HEK293 (cell line): ENCODE measurements around the gene SH3RF1.

Experiments
- ATF2 ChIP-seq: fragments of 450-650 bp; formaldehyde crosslinking; IDR thresholded peaks from 2 replicates; pipeline ENCODE4 v1.5.1; 2016; ENCODE audit warnings: missing biosample characterization, missing genetic modification characterization, low read depth
- CTCF ChIP-seq: fragments of 450-650 bp; formaldehyde crosslinking; IDR thresholded peaks from 2 replicates; pipeline ENCODE4 v1.5.1; 2016; ENCODE audit warnings: missing biosample characterization, missing genetic modification characterization
- REPIN1 ChIP-seq: fragments of 450-650 bp; formaldehyde crosslinking; IDR thresholded peaks from 2 replicates; pipeline ENCODE4 v1.5.1; 2017; ENCODE audit warnings: missing biosample characterization, missing genetic modification characterization, low read depth
- SCRT2 ChIP-seq: fragments of 450-650 bp; formaldehyde crosslinking; IDR thresholded peaks from 2 replicates; pipeline ENCODE4 v1.5.1; 2016; ENCODE audit warnings: missing biosample characterization, missing genetic modification characterization
- ZNF10 ChIP-seq: fragments of 450-650 bp; formaldehyde crosslinking; IDR thresholded peaks from 2 replicates; pipeline ENCODE4 v1.5.1; 2017; ENCODE audit warnings: missing biosample characterization, missing genetic modification characterization
- ZNF274 ChIP-seq, 2 experiments: fragments of 200-500 bp in 1 of 2; fragments of 450-650 bp in 1 of 2; sonication (Bioruptor generic) in 1 of 2; formaldehyde crosslinking in 1 of 2; IDR thresholded peaks; 2 replicates each; pipeline versions ENCODE4 v1.5.1 to v1.6.1; 2014 to 2016; ENCODE audit warnings: borderline replicate concordance in 1 of 2, inconsistent platforms in 1 of 2, low read length in 1 of 2, missing biosample characterization in 1 of 2, missing genetic modification characterization in 1 of 2
- ZNF423 ChIP-seq: fragments of 450-650 bp; formaldehyde crosslinking; IDR thresholded peaks from 2 replicates; pipeline ENCODE4 v1.5.1; 2016; ENCODE audit warnings: missing biosample characterization, missing genetic modification characterization
- ZNF426 ChIP-seq: fragments of 450-650 bp; formaldehyde crosslinking; IDR thresholded peaks from 2 replicates; pipeline ENCODE4 v1.5.1; 2017; ENCODE audit warnings: missing biosample characterization, missing genetic modification characterization, mild to moderate bottlenecking, inconsistent platforms, moderate library complexity
- ZNF791 ChIP-seq: fragments of 450-650 bp; formaldehyde crosslinking; IDR thresholded peaks from 2 replicates; pipeline ENCODE4 v1.5.1; 2016; ENCODE audit warnings: missing biosample characterization, missing genetic modification characterization
- ZNF792 ChIP-seq: fragments of 450-650 bp; formaldehyde crosslinking; IDR thresholded peaks from 2 replicates; pipeline ENCODE4 v1.5.1; 2016; ENCODE audit warnings: missing biosample characterization, missing genetic modification characterization
- TF ChIP-seq, protein P1 (sequence below): fragments of 450-650 bp; formaldehyde crosslinking; IDR thresholded peaks from 2 replicates; pipeline ENCODE4 v1.5.1; 2016; ENCODE audit warnings: missing biosample characterization, missing genetic modification characterization, borderline replicate concordance

DNA sequence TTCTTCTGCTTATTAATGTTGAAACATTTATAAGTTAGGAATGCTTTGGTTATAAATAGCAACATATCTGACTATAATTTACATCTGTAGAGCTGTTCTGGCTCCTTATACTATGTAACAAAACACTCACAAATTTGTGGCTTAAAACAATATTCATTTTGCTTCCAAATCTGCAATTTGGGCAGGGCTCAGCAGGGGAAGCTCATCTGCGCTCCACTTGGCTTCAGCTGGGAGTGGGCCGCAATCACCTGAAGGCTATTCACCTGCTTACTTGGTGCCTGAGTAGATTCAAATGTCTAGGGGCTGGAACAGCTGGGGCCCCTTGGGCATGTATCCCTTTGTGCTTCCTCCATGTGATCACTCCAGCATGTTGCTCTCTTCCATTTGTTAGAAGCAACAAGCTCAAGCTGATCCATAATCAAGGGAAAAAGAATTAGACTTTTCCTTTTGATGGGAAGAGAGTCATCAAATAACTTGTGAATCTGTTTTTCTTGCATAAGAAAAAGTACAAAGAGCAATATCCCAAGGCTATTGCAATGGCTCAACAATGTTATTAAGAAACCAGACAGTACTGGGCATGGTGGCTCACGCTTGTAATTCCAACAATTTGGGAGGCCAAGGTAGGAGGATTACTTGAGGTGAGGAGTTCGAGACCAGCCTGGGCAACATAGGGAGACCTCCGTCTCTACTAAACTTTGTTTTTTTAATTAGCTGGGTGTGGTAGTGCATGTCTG lies 225.9 kb downstream of the SH3RF1 start:
- TF ChIP-seq ZNF426: no peak
- TF ChIP-seq ZNF10 (tag by site-specific recombination): no peak
- no peak for TF ChIP-seq REPIN1 (tag by site-specific recombination)
- no peak for TF ChIP-seq SCRT2
- no peak for TF ChIP-seq ZNF274 (IDR thresholded peaks at IDR 0.05; ENCODE audit: low read length)
- no peak for TF ChIP-seq ZNF274 (tag by site-specific recombination; IDR thresholded peaks at IDR 0.05; ENCODE audit: borderline replicate concordance)
- TF ChIP-seq ZNF423 (tag by site-specific recombination): no peak
- no peak for TF ChIP-seq ATF2 (tag by site-specific recombination)
- no peak for TF ChIP-seq ZNF791 (tag by site-specific recombination)
- no peak for TF ChIP-seq CTCF
- TF ChIP-seq, protein P1, sequence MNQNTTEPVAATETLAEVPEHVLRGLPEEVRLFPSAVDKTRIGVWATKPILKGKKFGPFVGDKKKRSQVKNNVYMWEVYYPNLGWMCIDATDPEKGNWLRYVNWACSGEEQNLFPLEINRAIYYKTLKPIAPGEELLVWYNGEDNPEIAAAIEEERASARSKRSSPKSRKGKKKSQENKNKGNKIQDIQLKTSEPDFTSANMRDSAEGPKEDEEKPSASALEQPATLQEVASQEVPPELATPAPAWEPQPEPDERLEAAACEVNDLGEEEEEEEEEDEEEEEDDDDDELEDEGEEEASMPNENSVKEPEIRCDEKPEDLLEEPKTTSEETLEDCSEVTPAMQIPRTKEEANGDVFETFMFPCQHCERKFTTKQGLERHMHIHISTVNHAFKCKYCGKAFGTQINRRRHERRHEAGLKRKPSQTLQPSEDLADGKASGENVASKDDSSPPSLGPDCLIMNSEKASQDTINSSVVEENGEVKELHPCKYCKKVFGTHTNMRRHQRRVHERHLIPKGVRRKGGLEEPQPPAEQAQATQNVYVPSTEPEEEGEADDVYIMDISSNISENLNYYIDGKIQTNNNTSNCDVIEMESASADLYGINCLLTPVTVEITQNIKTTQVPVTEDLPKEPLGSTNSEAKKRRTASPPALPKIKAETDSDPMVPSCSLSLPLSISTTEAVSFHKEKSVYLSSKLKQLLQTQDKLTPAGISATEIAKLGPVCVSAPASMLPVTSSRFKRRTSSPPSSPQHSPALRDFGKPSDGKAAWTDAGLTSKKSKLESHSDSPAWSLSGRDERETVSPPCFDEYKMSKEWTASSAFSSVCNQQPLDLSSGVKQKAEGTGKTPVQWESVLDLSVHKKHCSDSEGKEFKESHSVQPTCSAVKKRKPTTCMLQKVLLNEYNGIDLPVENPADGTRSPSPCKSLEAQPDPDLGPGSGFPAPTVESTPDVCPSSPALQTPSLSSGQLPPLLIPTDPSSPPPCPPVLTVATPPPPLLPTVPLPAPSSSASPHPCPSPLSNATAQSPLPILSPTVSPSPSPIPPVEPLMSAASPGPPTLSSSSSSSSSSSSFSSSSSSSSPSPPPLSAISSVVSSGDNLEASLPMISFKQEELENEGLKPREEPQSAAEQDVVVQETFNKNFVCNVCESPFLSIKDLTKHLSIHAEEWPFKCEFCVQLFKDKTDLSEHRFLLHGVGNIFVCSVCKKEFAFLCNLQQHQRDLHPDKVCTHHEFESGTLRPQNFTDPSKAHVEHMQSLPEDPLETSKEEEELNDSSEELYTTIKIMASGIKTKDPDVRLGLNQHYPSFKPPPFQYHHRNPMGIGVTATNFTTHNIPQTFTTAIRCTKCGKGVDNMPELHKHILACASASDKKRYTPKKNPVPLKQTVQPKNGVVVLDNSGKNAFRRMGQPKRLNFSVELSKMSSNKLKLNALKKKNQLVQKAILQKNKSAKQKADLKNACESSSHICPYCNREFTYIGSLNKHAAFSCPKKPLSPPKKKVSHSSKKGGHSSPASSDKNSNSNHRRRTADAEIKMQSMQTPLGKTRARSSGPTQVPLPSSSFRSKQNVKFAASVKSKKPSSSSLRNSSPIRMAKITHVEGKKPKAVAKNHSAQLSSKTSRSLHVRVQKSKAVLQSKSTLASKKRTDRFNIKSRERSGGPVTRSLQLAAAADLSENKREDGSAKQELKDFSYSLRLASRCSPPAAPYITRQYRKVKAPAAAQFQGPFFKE: no peak
- TF ChIP-seq ZNF792 (tag by site-specific recombination): no peak
